ENCODE results near the gene TSHZ1.

The TSHZ1 gene

DNA sequence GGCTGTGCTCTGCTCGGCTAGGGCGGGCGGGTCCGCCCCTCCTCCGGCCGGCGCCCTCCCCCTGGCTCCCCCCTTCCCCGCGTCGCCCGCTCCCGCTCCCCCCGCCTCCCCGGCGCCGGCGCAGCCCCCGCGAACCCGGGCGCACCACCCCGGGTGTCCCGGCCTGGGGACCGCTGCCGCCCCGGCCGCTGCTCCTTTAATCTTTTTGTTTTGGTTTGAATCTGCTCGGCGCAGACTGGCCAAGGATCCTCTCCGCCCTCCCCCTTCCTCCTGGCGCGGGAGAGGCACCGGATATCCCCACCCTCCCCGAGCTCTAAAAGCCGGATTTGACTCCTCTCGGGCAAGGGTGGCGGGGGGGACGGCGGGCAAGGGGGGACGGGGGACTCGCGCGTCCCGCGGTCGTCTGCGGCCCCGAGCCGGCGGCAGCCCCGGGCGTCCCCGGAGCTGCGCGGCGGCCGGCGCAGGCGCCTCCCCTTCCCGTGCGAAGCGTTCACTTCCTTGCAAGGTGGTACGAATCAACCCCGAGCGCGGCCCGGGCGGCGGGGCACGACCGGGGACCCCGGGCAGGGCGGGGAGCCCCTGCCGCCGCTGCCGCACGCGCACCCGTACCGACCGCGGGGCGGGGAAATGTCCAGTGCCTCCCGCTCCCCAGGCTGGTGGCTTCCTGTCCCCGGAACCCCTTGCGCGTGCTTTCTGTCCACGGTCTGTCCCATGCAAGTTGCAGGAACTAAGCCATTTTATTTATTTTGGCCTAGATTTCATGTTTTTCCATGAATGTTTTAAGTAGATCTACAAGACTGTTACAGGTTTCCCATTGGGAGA, 1.3 kb upstream of the TSHZ1 start, which contains the start of gene PTGR3:
TSS of gene PTGR3 (minus strand) at position 11 of the 822 bp plus-strand sequence. CDS start 81 bp downstream, outside the sequence.
- DNase-seq: peak; percentile 63

DNA sequence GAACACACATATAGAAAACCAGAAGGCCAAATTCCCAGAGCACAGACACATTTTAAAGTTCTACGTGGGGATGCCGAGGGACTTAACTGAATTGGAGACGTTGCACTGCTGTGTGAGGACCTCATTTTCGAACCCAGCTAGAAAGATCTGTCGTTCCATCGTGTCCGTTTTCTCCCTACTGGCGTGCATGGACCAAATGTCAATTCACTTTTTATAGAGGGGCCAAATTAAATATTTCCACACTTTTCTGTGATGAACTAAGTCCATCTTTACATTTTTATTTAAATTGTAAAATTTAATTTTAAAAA, 692 bp upstream of the TSHZ1 start:
- DNase-seq: no peak

DNA sequence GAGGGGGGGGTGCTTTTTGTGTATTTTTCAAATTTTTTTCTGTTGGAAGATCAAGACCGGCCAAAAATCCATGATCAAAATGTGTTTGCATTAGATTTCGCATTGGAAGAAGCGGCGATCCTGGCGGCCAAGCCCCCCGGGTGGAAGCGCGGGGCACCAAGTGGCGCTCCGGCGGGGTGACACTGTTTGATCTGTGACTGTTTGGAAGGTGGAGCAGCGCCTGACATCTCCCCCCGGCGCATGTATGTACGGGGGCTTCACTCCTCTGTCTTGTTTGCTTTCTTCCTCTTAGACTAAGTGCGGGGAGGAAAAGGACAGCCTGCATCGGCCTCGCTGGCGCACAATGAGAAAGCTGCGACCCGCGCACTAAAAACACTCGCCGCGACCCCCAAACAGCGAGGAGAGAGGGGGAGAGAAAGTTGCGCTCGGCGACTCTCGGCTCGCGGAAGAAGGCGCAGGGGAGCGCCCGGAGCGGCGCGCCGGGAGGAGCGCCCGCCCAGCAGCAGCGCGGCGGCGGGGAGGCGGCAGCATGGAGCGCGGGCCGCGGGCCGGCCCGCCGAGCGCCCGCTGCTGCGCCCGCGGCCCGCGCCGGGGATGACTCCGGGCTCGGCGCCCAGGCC, 515 bp downstream of the TSHZ1 start:
- DNase-seq: no peak

DNA sequence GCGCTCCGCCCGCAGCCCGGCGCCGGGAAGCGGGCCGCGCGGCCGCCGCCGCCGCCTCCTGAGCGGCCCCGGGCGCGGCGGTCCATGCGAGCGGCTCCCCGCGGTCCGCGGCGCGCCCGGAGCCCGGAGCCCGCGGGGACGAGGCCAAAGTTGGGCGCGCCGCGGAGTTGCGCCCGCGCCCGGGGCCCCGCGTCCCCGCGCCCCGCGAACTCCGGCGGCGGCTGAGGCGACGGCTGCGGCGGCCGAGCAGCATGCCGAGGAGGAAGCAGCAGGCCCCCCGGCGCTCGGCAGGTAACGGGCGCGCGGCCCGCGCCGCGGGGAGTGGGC, 992 bp downstream of the TSHZ1 start:
- DNase-seq: no peak

DNA sequence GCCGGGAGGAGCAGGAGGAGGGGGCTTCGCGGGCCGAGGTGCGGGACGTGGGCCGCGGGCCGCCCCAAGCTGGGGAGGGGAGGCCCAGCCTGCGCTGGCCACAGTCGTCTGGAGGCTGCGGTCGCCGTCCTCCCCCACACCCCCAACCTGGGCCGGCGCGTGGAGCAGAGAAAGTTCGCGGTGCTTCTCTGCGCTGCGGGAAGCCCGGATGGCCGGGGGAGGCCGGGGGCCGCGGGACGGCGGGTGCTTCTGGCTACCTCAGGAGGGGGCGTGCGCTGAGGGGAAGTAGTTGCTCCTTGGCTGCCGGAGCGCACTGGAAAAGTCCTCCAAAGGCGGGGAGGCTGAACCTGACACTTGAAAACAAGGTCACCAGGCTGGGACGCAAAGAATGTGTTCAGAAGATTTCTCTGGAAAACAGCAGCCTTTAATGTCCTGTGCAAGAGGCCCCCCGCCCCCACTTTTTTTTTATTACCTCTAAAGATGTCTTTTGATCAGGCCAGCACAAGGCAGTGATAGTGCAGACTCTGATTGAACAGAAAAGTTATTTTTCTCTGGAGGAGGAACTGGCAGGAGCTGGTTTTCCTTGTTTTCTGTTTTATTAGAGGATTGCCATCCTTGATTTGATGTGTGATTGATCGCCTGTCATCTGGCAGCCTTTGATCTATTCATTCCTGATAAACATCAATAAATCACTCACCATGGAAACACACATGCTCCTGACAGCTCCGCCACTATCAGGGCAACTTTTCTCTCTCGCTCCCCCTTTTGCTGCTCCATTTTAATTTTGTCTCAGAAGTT, 1.6 kb downstream of the TSHZ1 start:
- DNase-seq: no peak

DNA sequence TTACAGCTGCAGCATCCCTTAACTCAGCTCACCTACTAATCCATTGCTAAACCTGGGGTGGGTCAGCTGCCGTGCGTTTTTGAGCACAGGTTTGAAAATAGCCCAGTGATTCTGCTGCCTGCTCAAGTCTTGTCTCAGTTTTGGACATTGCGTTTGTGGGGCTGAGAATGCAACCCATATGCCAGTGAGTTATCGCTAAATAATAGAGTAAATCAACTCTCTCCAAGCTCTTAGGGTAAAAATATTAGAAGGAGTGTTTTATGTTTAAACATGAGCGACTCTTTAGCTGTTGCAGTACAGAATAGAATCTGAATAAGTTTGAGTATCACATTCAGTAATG, 2.1 kb downstream of the TSHZ1 start:
- no peak for DNase-seq

DNA sequence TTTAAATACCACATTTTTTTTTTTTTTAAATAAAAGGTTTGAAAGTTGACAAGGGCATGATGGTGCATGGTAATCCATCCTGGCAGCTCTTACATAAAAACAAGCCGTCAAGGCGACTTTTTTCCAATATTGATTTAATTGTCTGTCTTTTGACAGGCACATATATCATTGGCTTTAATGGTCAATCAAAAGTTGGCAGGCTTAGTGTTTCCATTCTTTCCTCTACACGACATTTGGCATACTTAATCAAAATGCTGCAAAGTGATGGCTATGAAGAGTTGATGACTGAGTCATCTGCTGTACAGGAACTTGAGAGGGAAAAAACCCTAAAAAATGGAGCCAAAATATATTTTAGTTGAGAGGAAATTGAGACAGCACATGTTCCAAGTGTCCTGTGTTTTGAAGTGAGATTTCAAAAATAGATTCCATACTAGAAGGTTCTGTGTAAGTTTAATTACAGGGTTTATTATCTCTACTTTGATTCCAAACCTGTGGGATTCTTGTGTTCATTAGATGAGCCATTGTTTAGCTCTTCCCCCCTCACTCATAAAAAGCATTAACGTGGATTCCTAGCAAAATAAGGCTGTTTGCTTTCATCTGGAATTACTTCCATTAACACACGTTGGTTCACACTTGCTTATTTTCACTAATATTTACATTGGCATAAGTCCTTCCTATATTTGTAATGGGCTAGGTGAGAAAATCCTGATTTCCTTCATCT, 3.2 kb downstream of the TSHZ1 start:
- DNase-seq: no peak

DNA sequence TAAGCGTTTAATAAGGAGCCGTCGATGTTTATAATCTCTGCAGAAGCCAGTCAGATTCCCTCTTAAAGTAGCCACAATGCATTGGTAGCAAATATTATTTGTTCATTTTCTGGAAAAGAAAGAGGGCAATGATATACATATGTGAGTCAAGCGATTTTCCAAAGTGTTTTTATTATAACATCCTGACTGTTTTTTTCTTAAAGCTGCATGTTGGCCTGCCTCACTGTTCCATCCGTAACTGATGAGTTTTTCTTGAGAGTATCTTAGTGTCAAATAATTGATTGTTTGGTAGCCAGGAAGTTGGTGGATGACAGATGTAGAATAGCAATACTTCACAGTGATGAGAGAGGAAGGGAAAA, 3.7 kb downstream of the TSHZ1 start:
- no peak for DNase-seq

DNA sequence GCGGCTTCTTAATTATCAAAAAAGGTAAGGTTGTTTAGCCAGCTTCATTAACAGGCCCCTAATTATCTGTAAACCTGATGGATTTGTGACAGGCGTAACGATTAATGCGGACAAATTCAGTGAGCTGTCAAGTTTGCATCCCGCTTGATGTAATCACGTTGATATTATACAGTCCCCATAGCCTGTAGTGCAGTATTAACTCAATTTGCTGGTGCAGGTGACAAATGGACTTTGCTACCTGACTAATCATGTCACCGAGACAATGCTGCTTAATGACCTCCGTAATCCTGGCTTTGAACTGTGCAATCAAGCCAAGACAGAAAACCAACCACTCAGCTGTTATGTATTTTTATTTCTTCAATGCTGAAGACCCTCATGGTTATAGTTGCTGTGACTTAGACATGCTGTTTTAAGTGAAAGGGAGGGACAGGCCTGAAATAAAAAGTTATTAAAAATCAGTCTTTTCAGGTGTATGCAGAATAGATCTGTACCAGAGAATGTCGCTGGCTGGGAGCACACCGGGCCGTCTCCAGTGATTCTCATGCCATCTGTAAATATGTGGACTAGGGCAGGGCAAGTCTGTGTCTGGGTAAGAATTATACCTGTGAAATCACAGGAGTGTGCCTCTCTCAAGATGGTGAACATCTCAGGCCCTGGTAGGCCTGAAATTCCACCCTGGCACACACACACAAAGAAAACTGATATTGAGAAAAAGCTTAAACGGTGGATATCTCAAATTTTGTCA, 4.3 kb downstream of the TSHZ1 start:
- DNase-seq: no peak

DNA sequence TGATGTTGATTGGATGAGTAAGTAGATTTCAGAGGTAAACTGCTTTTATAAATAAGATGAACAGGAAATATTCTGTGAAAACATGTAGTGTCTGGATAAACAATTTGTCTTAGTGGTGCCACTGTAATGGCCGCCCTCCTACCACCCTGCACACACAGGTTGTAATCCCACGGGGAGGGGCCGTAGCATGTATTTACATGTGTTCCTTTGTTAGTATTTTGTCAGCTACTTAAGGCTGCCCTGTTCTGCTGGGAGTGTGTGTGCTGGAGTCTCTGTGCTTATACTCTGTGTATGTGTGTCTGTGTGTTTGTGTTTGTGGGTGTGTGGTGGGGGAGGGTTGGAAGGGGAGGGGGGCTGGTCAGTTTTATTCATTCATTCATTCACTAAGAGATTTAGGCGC, 5.1 kb downstream of the TSHZ1 start:
- DNase-seq: no peak

DNA sequence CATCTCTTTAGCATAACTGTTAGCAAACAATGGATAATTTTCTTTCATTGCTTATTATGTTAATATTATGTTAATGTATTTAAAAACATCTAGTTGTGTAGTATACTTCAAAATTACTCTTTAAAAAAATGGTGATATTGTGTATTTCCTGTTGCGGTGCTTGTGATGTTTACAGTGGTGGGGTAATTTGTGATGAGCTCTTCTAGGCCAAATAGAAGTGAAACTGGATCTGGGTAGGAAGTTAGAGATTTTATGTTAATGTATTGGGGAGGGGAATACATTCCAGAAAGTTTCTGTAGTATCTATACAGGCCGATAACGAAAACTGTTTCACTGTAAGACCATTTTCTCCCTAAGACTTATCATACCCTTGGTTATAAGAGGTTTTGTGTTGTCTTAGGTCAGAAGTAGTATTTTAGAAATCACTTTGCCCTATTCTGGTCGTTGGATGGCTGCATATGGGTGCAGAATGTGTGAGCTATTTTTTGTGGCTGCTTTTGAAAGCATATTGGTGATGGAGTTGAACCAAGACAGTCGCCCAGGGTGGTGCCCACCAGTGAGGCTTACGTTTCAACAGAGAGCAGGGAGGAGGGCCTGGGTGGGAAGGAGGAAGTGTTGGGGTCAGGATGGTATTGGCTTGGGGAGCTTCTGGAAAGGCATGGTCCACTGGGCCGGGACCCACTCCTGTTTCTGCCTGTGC, 5.8 kb downstream of the TSHZ1 start:
- DNase-seq: no peak

DNA sequence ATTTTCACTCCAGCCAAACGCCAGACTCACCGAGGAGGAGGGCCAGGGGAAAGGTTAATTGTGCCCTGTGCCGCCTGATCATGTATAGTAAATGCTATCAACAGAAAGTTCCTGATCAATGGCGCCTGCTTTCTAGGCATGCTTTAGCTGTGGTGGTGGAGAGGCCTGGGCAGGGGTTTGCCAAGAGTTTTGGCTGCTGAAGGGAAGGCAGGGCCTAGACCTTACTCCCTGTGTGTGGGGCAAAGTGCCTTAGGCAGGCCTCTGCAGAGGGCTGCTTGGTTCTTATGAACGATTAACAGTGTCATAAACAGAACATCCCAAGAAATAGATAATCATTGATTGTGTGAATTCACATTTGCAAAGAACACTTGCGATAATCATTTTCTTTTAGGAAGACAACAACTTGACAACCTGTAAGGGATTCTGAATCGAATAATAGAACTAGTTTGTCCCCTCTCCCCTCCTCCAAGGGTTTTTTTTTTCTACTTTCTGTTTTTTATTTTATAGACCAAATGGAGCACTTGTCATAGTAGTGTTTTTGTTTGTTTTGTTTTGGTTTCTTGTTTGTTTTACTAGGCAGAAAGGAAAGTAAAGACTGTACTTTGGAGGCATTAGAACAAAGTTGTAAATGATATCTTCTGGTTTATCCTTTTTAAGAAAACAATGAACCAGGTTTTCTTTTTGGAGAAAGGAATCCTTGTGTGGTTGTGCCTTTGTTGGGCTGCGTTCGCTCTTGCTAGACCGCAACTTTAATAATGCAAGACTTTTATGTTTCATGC, 6.5 kb downstream of the TSHZ1 start:
- no peak for DNase-seq

DNA sequence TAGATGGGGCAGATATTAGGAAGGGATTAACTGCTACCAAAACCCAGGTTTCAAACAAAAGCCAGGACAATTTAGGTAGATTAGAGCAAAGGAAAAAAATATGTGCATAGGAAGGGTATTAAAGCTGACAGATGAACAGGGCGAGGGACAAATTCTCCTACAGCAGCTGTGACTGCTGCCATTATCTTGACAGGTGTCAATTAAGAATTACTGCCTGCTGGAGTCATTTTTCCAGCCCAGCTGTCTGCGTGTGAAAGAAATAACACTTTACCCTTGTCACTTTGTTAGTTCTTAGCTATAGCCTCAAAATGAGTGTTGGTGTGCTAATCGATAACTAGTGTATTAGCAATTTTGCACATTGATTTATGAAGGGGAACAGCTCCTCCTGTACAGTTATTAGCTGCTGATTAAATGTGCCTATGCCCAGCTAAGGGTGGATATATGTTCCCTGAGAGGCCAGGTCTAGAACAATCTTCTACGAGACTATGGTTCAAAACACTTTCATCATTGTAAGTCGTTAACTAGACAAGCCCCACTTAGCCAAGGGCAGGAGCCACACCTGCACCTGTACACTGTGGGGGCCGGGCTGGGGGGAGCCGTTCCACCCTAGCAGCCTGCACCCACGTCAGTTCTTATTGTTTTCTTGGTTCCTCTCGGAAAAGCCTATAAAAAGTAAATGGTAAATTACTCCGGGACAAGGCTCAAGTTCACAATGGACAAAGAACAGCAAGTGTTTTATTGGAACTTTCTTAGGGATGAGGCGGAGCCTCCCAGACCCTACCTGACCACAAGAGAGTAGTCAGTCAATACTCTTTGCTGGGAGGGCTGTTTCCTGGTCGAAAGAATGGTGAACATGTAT, 7.7 kb downstream of the TSHZ1 start:
- DNase-seq: no peak

DNA sequence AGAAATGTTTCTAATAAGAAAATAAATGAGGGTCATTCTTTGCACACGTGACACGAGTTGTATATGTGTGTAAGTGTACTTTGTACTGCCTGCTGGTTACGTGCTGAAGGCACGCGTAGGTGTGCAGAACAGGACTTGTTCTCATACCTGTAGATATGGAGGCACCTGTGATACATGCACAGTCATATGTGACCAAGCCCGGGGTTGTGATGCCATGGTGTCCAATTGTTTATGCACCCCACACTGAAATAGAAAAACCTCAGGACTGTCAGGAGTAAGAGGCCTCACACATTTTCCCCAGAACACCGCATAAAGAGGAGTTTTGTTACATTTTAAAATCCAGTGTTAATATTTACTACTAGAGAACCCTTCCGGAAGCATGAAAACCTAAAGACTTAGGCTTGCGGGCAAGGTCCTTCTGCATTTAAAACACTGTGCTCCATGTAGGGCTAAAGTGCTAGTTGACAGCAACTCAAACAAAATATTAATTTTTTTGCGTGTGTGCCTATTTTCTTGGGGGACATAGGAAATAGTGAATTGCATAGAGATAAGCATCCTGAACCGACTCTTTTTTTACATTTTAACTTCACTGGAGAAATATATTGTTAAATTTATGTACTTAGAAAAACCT, 9.3 kb downstream of the TSHZ1 start:
- DNase-seq: no peak

DNA sequence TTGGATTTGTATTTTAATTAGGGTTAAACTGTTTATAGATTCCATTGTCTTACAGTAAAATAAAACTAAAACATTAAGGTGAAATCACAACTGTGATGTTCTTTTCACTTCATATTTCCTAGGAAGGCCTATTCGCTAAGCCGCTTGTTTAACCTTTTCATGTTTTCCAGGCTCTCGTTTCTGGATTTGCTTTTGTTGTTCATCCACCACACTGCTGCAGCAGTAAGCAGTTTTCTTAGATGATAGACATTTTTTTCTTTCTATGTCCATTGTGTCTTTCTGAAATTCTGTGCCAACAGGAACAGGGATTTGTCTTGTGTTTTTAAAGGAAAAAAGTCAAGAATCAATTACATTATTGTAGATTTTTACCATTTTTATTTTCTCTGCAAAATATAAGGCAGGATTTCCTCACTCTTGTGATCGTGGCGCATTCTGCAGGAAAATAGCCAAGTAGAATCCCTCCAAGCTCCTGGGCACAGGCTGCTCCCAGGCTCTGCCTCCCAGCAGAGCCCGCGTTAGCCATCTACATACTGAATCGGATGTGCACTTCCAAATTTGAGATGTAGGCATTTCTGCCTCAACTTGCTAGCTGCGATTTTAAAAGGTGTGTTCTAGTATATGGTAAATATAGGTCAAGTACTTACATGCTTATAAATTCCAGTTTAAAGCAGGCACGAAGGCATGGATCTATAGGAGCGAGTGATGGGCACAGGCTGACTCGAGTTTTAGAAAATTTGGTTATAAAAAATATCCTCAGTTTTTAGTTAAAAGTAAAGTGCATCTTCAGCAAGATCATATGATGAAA, 10.2 kb downstream of the TSHZ1 start:
- no peak for DNase-seq

DNA sequence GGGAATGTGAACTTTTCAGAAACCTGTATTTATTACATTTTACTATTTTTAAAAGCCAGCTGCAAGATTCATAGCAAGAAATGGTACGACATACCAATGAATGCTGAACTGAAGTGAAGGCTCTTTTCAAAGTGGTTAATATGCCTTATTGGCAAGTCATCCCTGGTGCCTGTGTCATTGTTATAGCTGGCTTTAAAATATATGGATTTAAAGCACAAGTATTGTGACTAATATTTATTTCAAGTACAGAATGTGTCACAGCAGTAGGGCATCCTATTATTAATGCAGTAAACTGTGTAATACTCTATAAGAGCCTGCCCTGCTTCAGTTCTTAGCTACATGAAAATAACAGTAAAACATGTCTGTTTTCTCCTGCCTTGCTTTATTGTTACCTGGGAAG, 10.8 kb downstream of the TSHZ1 start:
- no peak for DNase-seq

DNA sequence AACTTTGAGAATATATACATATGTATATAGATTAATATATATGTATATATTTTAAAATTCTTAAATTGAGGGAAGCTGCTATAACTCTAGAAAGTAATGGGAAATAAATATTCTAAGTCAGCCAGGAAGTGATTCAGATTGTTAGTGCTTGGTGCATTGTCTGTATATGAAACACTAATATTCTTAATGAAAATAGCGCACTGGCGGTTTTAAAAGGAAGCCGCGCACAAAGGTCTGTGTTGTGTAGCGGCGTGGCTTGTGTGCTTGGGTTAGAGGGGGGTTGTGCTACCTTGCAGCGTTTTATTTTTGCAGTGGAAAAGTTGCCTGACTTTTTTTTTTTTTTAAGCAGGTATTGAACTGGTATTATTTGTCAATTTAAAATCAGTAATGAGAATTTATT, 11.3 kb downstream of the TSHZ1 start:
- DNase-seq: peak; percentile 40

DNA sequence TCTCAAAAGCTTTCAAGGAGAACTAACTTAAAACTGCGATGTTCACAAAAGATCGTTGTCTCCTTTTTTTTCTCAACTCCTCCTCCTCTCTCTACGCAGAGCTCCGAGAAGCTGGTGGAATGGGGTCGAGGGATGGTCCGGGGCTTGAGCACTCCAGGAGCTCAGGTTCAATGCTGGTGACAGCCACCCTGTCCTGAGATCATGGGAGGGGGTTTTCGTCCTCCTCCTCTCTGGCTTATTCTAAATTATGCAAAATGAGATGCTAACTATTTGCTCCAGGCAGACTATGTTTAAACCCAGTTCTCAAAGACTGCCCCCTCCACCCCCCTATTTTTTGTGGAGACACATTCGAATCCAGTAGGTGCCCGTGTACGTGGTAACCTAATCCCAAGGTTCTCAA, 11.8 kb downstream of the TSHZ1 start:
- no peak for DNase-seq
